ENCODE measurements around the gene CHAC1. TPM values are rescaled to one million over a fixed set of nuclear protein-coding genes. Genes with fewer than 3 reads are reported as not detected.

Gene CHAC1
- total and polyA plus RNA-seq, 2 of the 13 experiments (the other 11 are each of a cell fraction or from before 2014, with no cell fraction given), result 0.44 TPM; not detected in 1

GRCh38 chr15:40936234-40936708, 17.0 kb upstream of the CHAC1 start (continued):
- TF ChIP-seq MTF2 (CRISPR knock-in tag; IDR thresholded peaks at IDR 0.05; ENCODE audit: borderline replicate concordance) (no peak), IKZF4 (CRISPR knock-in tag; IDR thresholded peaks at IDR 0.05; ENCODE audit: borderline replicate concordance, low read depth, not compliant biosample characterization) (no peak), ZNF629 (CRISPR knock-in tag; conservative IDR thresholded peaks at IDR 0.05) (no peak), ZNF644 (CRISPR knock-in tag; IDR thresholded peaks at IDR 0.05; ENCODE audit: low read depth) (no peak), RBAK (CRISPR knock-in tag; IDR thresholded peaks at IDR 0.05) (no peak), ZNF263 (CRISPR knock-in tag; IDR thresholded peaks at IDR 0.05) (no peak), TFDP2 (CRISPR knock-in tag; IDR thresholded peaks at IDR 0.05) (no peak), ZNF543 (CRISPR knock-in tag; IDR thresholded peaks at IDR 0.05) (no peak), ZNF282 (IDR thresholded peaks at IDR 0.05; ENCODE audit: partially characterized antibody) (no peak), EEA1 (CRISPR knock-in tag; IDR thresholded peaks at IDR 0.05; ENCODE audit: borderline replicate concordance) (0 out of 2 replicates have a peak, but pooled peaks have one; percentile 14), ZNF75D (CRISPR knock-in tag; IDR thresholded peaks at IDR 0.05; ENCODE audit: borderline replicate concordance) (no peak), ZNF33B (CRISPR knock-in tag; IDR thresholded peaks at IDR 0.05) (0 out of 2 replicates have a peak, but pooled peaks have one; percentile 37), TCF7 (IDR thresholded peaks at IDR 0.05; ENCODE audit: low read depth) (no peak), PITX1 (CRISPR knock-in tag; IDR thresholded peaks at IDR 0.05) (no peak), JUND (CRISPR knock-in tag; IDR thresholded peaks at IDR 0.05) (no peak), RBM39 (IDR thresholded peaks at IDR 0.05; ENCODE audit: low read depth, low read length, poor library complexity, severe bottlenecking) (no peak), CCAR2 (optimal IDR thresholded peaks at IDR 0.05; ENCODE audit: low read depth, low read length) (no peak), IRF9 (CRISPR knock-in tag; IDR thresholded peaks at IDR 0.05; ENCODE audit: borderline replicate concordance) (0 out of 2 replicates have a peak, but pooled peaks have one; percentile 33), FOXO4 (CRISPR knock-in tag; conservative IDR thresholded peaks at IDR 0.05) (no peak), ZXDC (CRISPR knock-in tag; IDR thresholded peaks at IDR 0.05) (no peak), NFRKB (IDR thresholded peaks at IDR 0.05) (no peak), ZNF513 (CRISPR knock-in tag; conservative IDR thresholded peaks at IDR 0.05) (no peak)
